ENCODE measurements around the gene AGAP2. TPM values are rescaled to one million over a fixed set of nuclear protein-coding genes. Genes with fewer than 3 reads are reported as not detected.
A peak's percentile ranks its signal among the peaks of the same experiment; 100 is the strongest.

The AGAP2 gene
- polyA plus RNA-seq, 1 donor (not counting 4 experiments of a cell fraction or from before 2014, with no cell fraction given): 0.13 TPM

- Histone ChIP-seq H3K4me3 (ENCODE audit: control insufficient read depth in 2 of 3, extremely low read depth in 1 of 3, insufficient read depth in 2 of 3, low read depth in 1 of 3, low read length in 3 of 3) (no peak overlapping the region), H3K9me1 (ENCODE audit: control insufficient read depth, extremely low read depth, insufficient read depth, low read length) (no peaks in the 10 kb centered on the region), H4K20me1 (ENCODE audit: control insufficient read depth, extremely low read depth, insufficient read depth, low read length) (peaks cover 7% of the 10 kb centered on the region), H3K36me3 (ENCODE audit: control insufficient read depth in 2 of 2, extremely low read depth in 1 of 2, insufficient read depth in 2 of 2, low read length in 2 of 2) (peaks cover 35 to 55% of the 10 kb centered on the region in 2 experiments), H3K27me3 (ENCODE audit: control insufficient read depth, extremely low read depth, insufficient read depth, low read length) (no peaks in the 10 kb centered on the region), H3K4me1 (ENCODE audit: control insufficient read depth, extremely low read depth, insufficient read depth, low read length) (peaks cover 30% of the 10 kb centered on the region), H3K4me2 (ENCODE audit: control insufficient read depth, extremely low read depth, insufficient read depth, low read depth, low read length) (no peak overlapping the region), H3K79me2 (ENCODE audit: control insufficient read depth, insufficient read depth, low read length) (peaks cover 30% of the 10 kb centered on the region), H3K27ac (ENCODE audit: control insufficient read depth, insufficient read depth, low read length) (no peak overlapping the region), H3K9me3 (ENCODE audit: control insufficient read depth, low read depth, low read length) (no peaks in the 10 kb centered on the region), H3K9ac (ENCODE audit: control insufficient read depth, extremely low read depth, insufficient read depth, low read length) (no peak overlapping the region), H2AFZ (ENCODE audit: control insufficient read depth, low read length) (no peak overlapping the region)
- FAIRE-seq (no peak), DNase-seq (ENCODE audit: low read depth, low spot score) (no peak)
- dilution Hi-C loops (cut with MboI; ENCODE audit: extremely low pct_ligation_motif_present, low sequenced_read_pairs): no loop called here
- TF ChIP-seq CTCF (optimal IDR thresholded peaks at IDR 0.05 in 1 of 3, IDR thresholded peaks at IDR 0.05 in 1 of 3, conservative IDR thresholded peaks at IDR 0.05 in 1 of 3; ENCODE audit: extremely low read depth in 1 of 3, insufficient read depth in 2 of 3, low read length in 3 of 3): no peak
- no peak for TF ChIP-seq EZH2 (IDR thresholded peaks at IDR 0.05; ENCODE audit: low read length)
Measured at GRCh38 chr12:57760347-57760982, 21.9 kb upstream of the AGAP2 start.

- H3K4me1 ChIP-seq (ENCODE audit: control insufficient read depth, extremely low read depth, insufficient read depth, low read length): peaks cover 29% of the 10 kb centered on the region
- H3K9me1 ChIP-seq (ENCODE audit: control insufficient read depth, extremely low read depth, insufficient read depth, low read length): no peaks in the 10 kb centered on the region
- H3K9ac ChIP-seq (ENCODE audit: control insufficient read depth, extremely low read depth, insufficient read depth, low read length): no peak overlapping the region
- peak; percentile 58 to 79 (median 59) for TF ChIP-seq CTCF (optimal IDR thresholded peaks at IDR 0.05 in 1 of 3, IDR thresholded peaks at IDR 0.05 in 1 of 3, conservative IDR thresholded peaks at IDR 0.05 in 1 of 3; ENCODE audit: extremely low read depth in 1 of 3, insufficient read depth in 2 of 3, low read length in 3 of 3)
- no peak for TF ChIP-seq EZH2 (IDR thresholded peaks at IDR 0.05; ENCODE audit: low read length)
- no peaks in the 10 kb centered on the region for H3K9me3 ChIP-seq (ENCODE audit: control insufficient read depth, low read depth, low read length)
- dilution Hi-C loops (cut with MboI; ENCODE audit: extremely low pct_ligation_motif_present, low sequenced_read_pairs): no loop called here
- H3K27ac ChIP-seq (ENCODE audit: control insufficient read depth, insufficient read depth, low read length): no peak overlapping the region
- no peak overlapping the region for H3K4me3 ChIP-seq (ENCODE audit: control insufficient read depth in 2 of 3, extremely low read depth in 1 of 3, insufficient read depth in 2 of 3, low read depth in 1 of 3, low read length in 3 of 3)
- H2AFZ ChIP-seq (ENCODE audit: control insufficient read depth, low read length): no peak overlapping the region
- no peaks in the 10 kb centered on the region for H3K27me3 ChIP-seq (ENCODE audit: control insufficient read depth, extremely low read depth, insufficient read depth, low read length)
- peaks cover 20% of the 10 kb centered on the region for H3K79me2 ChIP-seq (ENCODE audit: control insufficient read depth, insufficient read depth, low read length)
- peaks cover 7% of the 10 kb centered on the region for H4K20me1 ChIP-seq (ENCODE audit: control insufficient read depth, extremely low read depth, insufficient read depth, low read length)
- FAIRE-seq (peak; percentile 29), DNase-seq (ENCODE audit: low read depth, low spot score) (no peak)
- no peak overlapping the region for H3K4me2 ChIP-seq (ENCODE audit: control insufficient read depth, extremely low read depth, insufficient read depth, low read depth, low read length)
- H3K36me3 ChIP-seq (ENCODE audit: control insufficient read depth in 2 of 2, extremely low read depth in 1 of 2, insufficient read depth in 2 of 2, low read length in 2 of 2): peaks cover 35 to 53% of the 10 kb centered on the region in 2 experiments
Measured at GRCh38 chr12:57759360-57759980, 20.9 kb upstream of the AGAP2 start.
